Stomach (tissue), 4 donors: ENCODE results near the gene NISCH.

Source experiments
- CTCF ChIP-seq, 7 experiments: fragments of 450-650 bp in 4 of 7; fragments of 200-600 bp in 3 of 7; sonication (generic) in 3 of 7; IDR thresholded peaks; one replicate each; pipeline ENCODE4 v1.5.1; 2016 to 2019; ENCODE audit warnings: antibody characterized with exemption in 7 of 7, control low read depth in 2 of 7, mild to moderate bottlenecking in 1 of 7
- EP300 ChIP-seq: sonication (generic); formaldehyde crosslinking; IDR thresholded peaks from one replicate; pipeline ENCODE4 v1.6.1; 2017; ENCODE audit warnings: antibody characterized with exemption
- POLR2AphosphoS5 ChIP-seq, 3 donors: sonication (generic); formaldehyde crosslinking; IDR thresholded peaks; one replicate each; pipeline ENCODE4 v1.6.1; 2016; ENCODE audit warnings: antibody characterized with exemption in 3 of 3

GRCh38 chr3:52518723-52519444, 63.5 kb downstream of the NISCH start:
- TF ChIP-seq CTCF (IDR thresholded peaks at IDR 0.05) (no peak), EP300 (no peak), POLR2AphosphoS5 (IDR thresholded peaks at IDR 0.05) (no peak)
